Fibroblast of peridontal ligament (primary cell): ENCODE data around the gene SH2D3C.
"Not testable (repeated sequence)": the region's sequence is repeated elsewhere in the genome, so short reads cannot be mapped to it uniquely, and the experiment has no call there.

Source experiments
- DNase-seq: peaks from one replicate; pipeline ENCODE4 v3.0.0-alpha.2; 2010; ENCODE audit errors: extremely low read depth

The SH2D3C gene

GRCh38 chr9:127785023-127785932, 6.8 kb upstream of the SH2D3C start:
- DNase-seq, result peak; percentile 65

GRCh38 chr9:127783111-127784008, 4.9 kb upstream of the SH2D3C start:
- no peak for DNase-seq

DNA sequence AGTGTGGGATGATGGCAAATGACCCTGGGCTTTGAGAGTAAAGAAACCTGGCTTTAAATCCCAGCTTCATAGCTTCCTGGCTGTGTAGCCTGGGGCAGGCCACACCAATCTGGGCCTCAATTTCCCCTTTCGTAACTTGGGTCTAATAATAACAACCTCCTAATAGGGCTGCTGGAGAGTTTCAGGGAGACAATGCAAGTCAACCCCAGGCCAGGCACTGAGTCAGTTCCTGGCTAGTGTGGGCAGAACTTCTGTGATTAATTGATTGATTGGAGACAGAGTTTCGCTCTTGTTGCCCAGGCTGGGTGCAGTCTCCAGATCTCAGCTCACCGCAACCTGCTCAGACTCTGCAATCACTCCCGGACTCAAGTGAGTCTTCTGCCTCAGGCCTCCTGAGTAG, 3.3 kb upstream of the SH2D3C start:
- no peak for DNase-seq

DNA sequence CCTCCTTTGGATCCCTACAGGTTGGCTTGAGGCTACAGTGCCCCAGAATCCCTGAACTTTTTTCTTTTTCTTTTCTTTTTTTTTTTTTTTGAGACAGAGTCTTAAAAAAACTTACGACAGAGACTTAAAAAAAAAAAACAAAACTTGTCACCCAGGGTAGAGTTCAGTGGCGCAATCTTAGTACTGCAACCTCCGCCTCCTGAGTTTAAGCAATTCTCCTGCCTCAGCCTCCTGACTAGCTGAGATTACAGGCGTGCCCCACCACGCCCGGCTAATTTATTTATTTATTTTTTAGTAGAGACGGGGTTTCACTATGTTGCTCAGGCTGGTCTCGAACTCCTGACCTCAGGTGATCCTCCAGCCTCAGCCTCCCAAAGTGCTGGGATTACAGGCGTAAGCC, 2.4 kb upstream of the SH2D3C start:
- not testable (repeated sequence) for DNase-seq

DNA sequence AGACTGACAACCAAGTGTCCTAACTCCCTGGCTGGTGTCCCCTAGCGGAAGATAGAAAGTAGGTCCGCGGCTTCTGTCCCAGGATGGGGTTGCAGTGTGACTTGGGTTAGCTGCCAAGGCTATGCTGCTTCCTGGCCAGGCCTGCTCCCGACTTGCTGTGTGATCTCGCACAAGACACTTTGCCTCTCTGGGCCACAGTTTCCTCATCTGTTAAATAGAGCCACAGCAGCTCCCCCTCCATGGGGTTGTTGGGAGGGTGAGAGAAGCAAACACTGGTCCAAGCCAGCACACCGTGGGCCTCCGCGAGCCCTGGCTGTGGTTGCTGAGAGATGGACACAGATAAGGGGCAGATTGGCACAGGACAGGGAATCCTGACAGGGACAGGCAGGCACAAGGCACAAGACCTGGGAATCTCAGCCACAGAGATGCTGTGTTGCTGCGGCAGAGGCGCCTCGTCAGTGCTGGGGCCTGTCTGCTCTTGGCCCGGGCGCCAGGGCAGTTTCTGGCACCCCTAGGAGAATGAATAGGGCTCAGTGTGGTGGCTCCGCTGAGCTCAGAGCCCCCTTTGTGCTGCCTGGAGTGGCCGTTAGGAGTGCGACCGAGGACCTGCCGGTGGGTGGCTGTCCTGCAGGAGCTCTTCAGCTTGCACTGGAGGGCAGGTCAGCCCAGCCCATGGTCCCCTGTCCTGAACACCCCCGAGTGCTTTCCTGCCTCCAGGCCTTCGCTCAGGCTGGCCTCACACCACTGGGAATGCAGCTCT, 1.8 kb upstream of the SH2D3C start:
- no peak for DNase-seq

GRCh38 chr9:127779136-127779981, 893 bp upstream of the SH2D3C start:
- peak; percentile 29 for DNase-seq

DNA sequence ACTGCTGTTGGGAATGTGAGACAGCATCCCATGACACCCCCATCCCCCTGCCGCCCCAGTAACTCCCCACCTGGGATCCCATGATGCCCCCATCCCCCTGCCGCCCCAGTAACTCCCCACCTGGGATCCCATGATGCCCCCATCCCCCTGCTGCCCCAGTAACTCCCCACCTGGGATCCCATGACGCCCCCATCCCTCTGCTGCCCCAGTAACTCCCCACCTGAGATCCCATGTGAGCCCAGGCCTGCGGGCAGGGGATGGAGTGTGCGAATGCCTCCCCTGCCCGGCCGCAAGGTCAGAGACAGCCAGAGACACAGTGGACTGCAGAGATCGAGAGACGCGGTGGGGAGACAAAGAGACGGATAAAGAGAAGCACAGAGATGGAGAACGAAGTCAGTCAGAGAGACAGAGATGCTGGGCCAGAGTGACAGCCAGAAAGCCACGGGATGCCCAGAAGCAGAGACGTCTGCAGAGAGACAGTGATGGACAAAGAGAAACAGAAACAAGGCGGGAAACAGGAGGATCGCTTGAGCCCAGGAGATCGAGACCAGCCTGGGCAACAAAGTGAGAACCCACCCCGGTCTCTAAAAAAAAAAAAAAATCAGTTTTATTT, 992 bp downstream of the SH2D3C start:
- no peak for DNase-seq

DNA sequence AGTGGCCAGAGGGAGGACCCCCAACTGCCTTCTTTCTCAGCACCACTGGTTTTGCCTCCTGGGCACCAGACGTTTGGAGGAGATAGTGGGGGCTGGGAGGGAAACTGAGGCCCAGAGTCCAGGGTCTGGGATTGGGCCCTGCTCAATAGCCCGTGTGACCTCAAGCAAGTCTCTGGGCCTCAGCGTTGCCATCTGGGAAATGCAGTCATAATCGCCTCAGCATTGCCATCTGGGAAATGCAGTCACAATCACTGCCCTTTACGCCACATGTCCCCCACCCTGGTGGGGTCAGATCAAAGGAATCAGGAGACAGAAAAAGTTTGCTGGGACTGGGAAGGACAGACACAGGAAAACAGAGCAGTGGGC, 1.6 kb downstream of the SH2D3C start:
- no peak for DNase-seq

GRCh38 chr9:127776195-127776923, 2.1 kb downstream of the SH2D3C start:
- DNase-seq, result no peak

DNA sequence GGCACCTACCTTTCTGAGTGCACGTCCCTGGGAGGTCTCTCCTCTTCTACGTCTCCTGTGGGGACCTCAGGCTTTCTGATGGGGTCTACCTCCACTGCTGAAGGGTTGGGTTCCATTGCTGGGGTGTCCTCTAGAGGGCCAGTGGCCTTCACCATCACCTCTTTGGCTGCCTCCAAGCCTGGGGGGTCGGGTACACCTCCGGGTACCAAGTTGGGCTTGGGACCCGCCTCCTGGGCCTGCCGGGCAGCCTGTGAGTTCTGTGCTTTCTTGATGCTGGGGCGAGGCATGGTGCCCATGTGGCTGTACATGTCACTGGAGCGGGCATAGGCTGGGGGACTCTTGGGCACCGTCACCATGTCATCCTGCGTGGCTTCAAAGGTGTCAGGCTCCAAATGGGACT, 4.5 kb downstream of the SH2D3C start:
- no peak for DNase-seq

DNA sequence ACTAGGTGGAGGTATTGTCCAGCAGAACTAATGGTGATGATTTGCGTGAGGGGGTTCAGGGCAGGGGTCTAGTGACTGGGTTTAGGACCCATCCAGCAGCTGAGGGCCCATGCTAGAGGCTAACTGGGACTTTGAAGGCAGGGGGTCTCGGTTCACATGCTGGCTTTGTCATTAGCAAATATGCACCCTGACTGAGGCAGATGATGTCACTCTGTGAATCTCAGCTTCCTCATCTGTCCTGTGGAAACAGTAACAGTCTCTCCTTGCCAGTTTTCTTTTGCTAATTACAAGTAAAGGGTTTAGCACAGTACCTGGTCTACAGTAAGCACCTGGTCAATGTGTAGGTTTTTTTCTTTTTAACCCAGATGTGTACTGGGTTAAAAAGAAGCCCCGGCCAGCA, 5.2 kb downstream of the SH2D3C start:
- DNase-seq, result no peak

GRCh38 chr9:127772603-127773002, 5.9 kb downstream of the SH2D3C start:
- DNase-seq, result no peak

DNA sequence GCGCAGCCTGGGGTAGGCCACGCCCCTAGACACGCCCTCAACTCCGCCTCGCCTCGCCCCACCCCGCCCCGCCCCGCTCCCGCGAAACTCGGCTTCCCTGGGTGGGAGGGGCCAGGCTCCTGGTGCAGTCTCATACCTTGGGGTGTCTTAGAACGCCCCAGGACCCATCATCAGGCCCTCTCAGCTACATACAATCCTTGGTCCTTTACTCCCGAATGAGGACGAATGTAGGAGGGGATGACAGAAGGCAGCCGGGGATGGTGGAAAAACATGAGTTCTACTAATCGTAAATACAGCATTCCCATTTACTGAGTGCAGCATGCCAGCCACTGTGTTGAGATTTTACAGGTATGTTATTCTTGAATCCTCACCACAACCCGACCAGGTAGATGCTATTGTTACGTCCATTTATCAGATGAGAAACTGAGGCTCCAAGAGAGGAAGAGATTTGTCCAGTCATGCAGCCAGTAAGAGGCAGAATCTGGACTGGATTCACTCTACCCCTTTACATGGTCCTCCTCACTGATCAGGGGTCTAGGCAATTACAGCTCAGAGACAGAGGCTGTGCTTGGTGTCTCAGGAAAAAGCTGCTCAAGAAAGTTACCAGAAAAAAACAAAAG, 6.8 kb downstream of the SH2D3C start:
- DNase-seq, result no peak

GRCh38 chr9:127770905-127771569, 7.4 kb downstream of the SH2D3C start:
- DNase-seq, result peak; percentile 89

DNA sequence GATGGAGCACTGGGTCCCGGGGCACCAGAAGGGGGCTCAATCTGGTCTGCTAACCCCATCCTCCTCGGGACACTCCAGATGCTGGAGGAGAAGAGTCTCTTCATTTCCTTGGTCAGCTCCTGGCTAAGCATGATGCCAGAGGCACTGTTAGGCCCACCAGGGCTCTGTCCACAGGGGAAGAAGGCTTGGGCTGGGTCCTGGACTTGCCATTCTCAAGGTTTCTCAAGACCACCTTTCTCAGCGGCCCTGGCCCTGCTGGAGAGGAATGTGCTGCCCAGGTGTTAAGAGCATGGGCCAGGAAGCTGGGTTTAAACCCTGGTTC, 7.9 kb downstream of the SH2D3C start:
- no peak for DNase-seq

DNA sequence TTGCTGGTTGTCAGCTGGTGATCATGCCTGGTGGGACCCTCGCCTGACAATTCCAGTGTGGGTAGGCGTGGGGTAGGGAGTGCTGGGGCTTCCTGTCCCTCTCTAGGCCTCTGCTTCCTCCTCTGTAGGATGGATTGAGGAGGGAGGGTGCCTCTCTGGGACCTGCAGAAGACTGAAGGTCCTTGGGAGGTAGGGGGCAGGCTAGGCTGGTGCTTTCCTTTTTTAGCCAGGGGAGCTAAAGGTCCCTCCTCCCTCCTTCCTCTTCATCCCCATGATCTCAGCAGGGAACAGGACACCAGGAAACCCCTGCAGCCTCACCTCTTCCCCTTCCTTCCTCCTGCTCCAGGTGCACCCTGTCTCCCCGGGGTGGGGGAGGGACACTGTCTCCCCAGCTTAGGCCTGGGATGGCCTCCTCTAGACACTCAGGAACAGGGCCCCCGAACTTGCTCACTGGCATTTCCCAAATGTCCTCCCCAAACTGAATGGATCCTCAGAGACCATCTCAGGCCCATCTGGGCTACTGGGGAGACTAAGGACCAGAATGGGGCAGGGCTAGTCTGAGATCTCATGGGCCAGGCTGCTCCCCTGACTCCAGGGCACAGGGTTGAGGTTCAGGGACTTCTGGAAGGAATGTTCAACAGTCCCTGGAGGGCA, 8.4 kb downstream of the SH2D3C start:
- no peak for DNase-seq

DNA sequence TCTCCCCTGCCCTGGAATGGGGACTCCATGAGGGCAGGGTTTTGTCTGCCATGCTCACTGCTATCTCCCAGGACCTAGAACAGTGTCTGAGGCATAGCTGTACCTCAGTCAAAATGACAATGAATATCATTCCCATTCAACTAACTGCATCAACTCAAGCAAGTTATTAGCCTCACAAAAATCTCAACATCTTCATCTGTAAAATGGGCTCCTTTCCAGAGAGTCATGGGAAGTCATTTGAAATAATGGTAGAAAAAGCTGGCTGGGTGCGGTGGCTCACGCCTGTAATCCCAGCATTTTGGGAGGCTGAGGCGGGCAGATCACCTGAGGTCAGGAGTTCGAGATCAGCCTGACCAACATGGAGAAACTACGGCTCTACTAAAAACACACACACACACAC, 9.4 kb downstream of the SH2D3C start:
- no peak for DNase-seq

DNA sequence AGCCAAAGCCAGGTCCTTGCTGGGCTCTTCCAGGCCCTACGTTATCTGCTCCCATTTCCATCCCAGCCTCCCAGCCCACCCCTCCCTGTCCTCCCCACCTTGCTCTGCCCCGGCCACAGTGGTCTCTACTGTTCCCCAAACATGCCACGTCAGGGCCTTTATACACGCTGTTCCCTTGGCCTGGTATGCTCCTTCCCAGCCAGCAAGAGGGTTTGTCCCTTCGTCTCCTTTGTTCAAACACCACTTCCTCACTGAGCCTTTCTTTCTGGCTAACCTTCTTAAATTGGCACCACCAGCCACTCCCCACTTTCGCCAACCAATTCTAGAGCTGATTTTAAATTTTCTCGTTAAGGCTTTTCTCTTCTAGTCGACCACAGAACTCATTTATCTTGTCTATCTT, 9.8 kb downstream of the SH2D3C start:
- DNase-seq, result no peak

GRCh38 chr9:127767909-127768331, 10.5 kb downstream of the SH2D3C start:
- peak; percentile 9 for DNase-seq
